Loucy (cell line): ENCODE measurements around the gene ADCY4.

Experiments
- H2AFZ ChIP-seq: fragments of 200-600 bp; sonication (generic); 2 replicates; pipeline ENCODE4 v1.6.0; 2016; ENCODE audit warnings: antibody characterized with exemption, mild to moderate bottlenecking, low read length, moderate library complexity
- H3F3A ChIP-seq: fragments of 200-600 bp; 2 replicates; pipeline ENCODE4 v1.6.0; 2016; ENCODE audit warnings: antibody characterized with exemption, low read depth, mild to moderate bottlenecking
- H3K27me3 ChIP-seq: fragments of 200-600 bp; sonication (generic); 2 replicates; pipeline ENCODE4 v1.6.1; 2014; ENCODE audit warnings: low read length, mild to moderate bottlenecking; ENCODE audit not compliant: insufficient read depth, poor library complexity, severe bottlenecking
- H3K36me3 ChIP-seq: fragments of 200-600 bp; sonication (generic); 2 replicates; pipeline ENCODE4 v1.6.1; 2016; ENCODE audit warnings: low read length; ENCODE audit not compliant: insufficient read depth
- H3K4me1 ChIP-seq: fragments of 200-600 bp; sonication (generic); 2 replicates; pipeline ENCODE4 v1.5.1; 2014; ENCODE audit warnings: low read length, mild to moderate bottlenecking; ENCODE audit not compliant: insufficient read depth, poor library complexity, severe bottlenecking
- H3K4me2 ChIP-seq: fragments of 200-600 bp; sonication (generic); 2 replicates; pipeline ENCODE4 v1.6.0; 2014; ENCODE audit warnings: antibody characterized with exemption, low read length, low read depth, mild to moderate bottlenecking; ENCODE audit not compliant: poor library complexity, severe bottlenecking
- H3K4me3 ChIP-seq: fragments of 200-600 bp; sonication (generic); 2 replicates; pipeline ENCODE4 v1.5.1; 2014; ENCODE audit warnings: low read length, mild to moderate bottlenecking, mixed read lengths; ENCODE audit not compliant: poor library complexity, severe bottlenecking
- H3K79me2 ChIP-seq: fragments of 200-600 bp; sonication (generic); 2 replicates; pipeline ENCODE4 v1.6.1; 2014; ENCODE audit warnings: low read length; ENCODE audit not compliant: insufficient read depth
- H3K9ac ChIP-seq: fragments of 200-600 bp; sonication (generic); 2 replicates; pipeline ENCODE4 v1.6.0; 2014; ENCODE audit warnings: mild to moderate bottlenecking, low read depth, low read length, moderate library complexity; ENCODE audit not compliant: poor library complexity, severe bottlenecking
- H3K9me2 ChIP-seq: fragments of 200-600 bp; sonication (generic); replicated peaks from 2 replicates; pipeline ENCODE4 v1.6.1; 2016; ENCODE audit warnings: low read depth, low read length, mixed read lengths
- H3K9me3 ChIP-seq: fragments of 200-600 bp; sonication (generic); 2 replicates; pipeline ENCODE4 v1.6.1; 2014; ENCODE audit warnings: mild to moderate bottlenecking, antibody characterized with exemption, low read length, low read depth; ENCODE audit not compliant: insufficient read depth
- H4K20me1 ChIP-seq: fragments of 200-600 bp; sonication (generic); 2 replicates; pipeline ENCODE4 v1.6.0; 2014; ENCODE audit warnings: antibody characterized with exemption, low read length, mild to moderate bottlenecking; ENCODE audit not compliant: insufficient read depth, poor library complexity, severe bottlenecking
- EZH2phosphoT487 ChIP-seq: fragments of 200-600 bp; IDR thresholded peaks from 2 replicates; pipeline ENCODE4 v1.6.1; 2018; ENCODE audit warnings: antibody characterized with exemption, mild to moderate bottlenecking, moderate library complexity, borderline replicate concordance
- TF ChIP-seq, protein P1 (sequence below): fragments of 200-600 bp; sonication (generic); conservative IDR thresholded peaks from 2 replicates; pipeline ENCODE4 v1.5.1; 2014; ENCODE audit warnings: mild to moderate bottlenecking, antibody characterized with exemption, low read length

Gene ADCY4

GRCh38 chr14:24271134-24271833 lies 63.6 kb downstream of the ADCY4 start, which contains the start of gene RABGGTA:
Gene RABGGTA (minus strand): TSS chr14:24271597. CDS start chr14:24271115, 482 bp downstream.
- Histone ChIP-seq H3K4me1 (peaks cover 14% of the 10 kb centered on the region), H3K36me3 (no peaks in the 10 kb centered on the region), H3K79me2 (peaks cover 14% of the 10 kb centered on the region; the same call in 1 of the 2 replicates), H3K4me3 (peak within 1 kb of the TSS; percentile 84), H3K9me2 (no peaks in the 10 kb centered on the region), H3K27me3 (no peaks in the 10 kb centered on the region), H4K20me1 (no peaks in the 10 kb centered on the region), H3F3A (no peaks in the 10 kb centered on the region), H3K9ac (peak within 1 kb of the TSS; percentile 92), H3K9me3 (no peaks in the 10 kb centered on the region), H3K4me2 (peak within 1 kb of the TSS; percentile 97), H2AFZ (peak within 1 kb of the TSS; percentile 89)
- no peak for TF ChIP-seq EZH2phosphoT487
- TF ChIP-seq, protein P1, sequence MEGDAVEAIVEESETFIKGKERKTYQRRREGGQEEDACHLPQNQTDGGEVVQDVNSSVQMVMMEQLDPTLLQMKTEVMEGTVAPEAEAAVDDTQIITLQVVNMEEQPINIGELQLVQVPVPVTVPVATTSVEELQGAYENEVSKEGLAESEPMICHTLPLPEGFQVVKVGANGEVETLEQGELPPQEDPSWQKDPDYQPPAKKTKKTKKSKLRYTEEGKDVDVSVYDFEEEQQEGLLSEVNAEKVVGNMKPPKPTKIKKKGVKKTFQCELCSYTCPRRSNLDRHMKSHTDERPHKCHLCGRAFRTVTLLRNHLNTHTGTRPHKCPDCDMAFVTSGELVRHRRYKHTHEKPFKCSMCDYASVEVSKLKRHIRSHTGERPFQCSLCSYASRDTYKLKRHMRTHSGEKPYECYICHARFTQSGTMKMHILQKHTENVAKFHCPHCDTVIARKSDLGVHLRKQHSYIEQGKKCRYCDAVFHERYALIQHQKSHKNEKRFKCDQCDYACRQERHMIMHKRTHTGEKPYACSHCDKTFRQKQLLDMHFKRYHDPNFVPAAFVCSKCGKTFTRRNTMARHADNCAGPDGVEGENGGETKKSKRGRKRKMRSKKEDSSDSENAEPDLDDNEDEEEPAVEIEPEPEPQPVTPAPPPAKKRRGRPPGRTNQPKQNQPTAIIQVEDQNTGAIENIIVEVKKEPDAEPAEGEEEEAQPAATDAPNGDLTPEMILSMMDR, result peak; percentile 71

- no peaks in the 10 kb centered on the region for H3K36me3 ChIP-seq
- no peak for TF ChIP-seq EZH2phosphoT487
- TF ChIP-seq, protein P1, result no peak
- H3K4me1 ChIP-seq, result peaks cover 14% of the 10 kb centered on the region
- no peaks in the 10 kb centered on the region for H3K9me2 ChIP-seq
- H4K20me1 ChIP-seq, result no peaks in the 10 kb centered on the region
- no peaks in the 10 kb centered on the region for H3K27me3 ChIP-seq
- peak overlapping the region; percentile 89 for H2AFZ ChIP-seq
- no peaks in the 10 kb centered on the region for H3F3A ChIP-seq
- peak overlapping the region; percentile 92 for H3K9ac ChIP-seq
- H3K79me2 ChIP-seq, result peaks cover 14% of the 10 kb centered on the region; the same call in 1 of the 2 replicates
- H3K4me3 ChIP-seq, result peak overlapping the region; percentile 84
- no peaks in the 10 kb centered on the region for H3K9me3 ChIP-seq
- peak overlapping the region; percentile 97 for H3K4me2 ChIP-seq
Observed at GRCh38 chr14:24270537-24271133, 64.2 kb downstream of the ADCY4 start.

- Histone ChIP-seq H3K4me3 (peak overlapping the region; percentile 84), H3K9ac (peak overlapping the region; percentile 92), H3F3A (no peaks in the 10 kb centered on the region)
Observed at GRCh38 chr14:24269910-24270536, 64.8 kb downstream of the ADCY4 start.

More at GRCh38 chr14:24269910-24270536, 64.8 kb downstream of the ADCY4 start:
- Histone ChIP-seq H3K9me3 (no peaks in the 10 kb centered on the region), H3K9me2 (no peaks in the 10 kb centered on the region), H3K4me2 (peak overlapping the region; percentile 97), H3K4me1 (peaks cover 14% of the 10 kb centered on the region), H3K79me2 (peaks cover 14% of the 10 kb centered on the region; the same call in 1 of the 2 replicates), H3K36me3 (no peaks in the 10 kb centered on the region), H4K20me1 (no peaks in the 10 kb centered on the region), H2AFZ (no peak overlapping the region), H3K27me3 (no peaks in the 10 kb centered on the region)
- TF ChIP-seq EZH2phosphoT487, result no peak
- TF ChIP-seq, protein P1, result no peak
